ENCODE results near the gene MAPKAP1. TPM values are rescaled to one million over a fixed set of nuclear protein-coding genes. Genes with fewer than 3 reads are reported as not detected.

Gene MAPKAP1
- total and polyA plus RNA-seq, 2 of the 13 experiments (the other 11 are each of a cell fraction or from before 2014, with no cell fraction given), result 45.0 to 64.3 TPM

DNA sequence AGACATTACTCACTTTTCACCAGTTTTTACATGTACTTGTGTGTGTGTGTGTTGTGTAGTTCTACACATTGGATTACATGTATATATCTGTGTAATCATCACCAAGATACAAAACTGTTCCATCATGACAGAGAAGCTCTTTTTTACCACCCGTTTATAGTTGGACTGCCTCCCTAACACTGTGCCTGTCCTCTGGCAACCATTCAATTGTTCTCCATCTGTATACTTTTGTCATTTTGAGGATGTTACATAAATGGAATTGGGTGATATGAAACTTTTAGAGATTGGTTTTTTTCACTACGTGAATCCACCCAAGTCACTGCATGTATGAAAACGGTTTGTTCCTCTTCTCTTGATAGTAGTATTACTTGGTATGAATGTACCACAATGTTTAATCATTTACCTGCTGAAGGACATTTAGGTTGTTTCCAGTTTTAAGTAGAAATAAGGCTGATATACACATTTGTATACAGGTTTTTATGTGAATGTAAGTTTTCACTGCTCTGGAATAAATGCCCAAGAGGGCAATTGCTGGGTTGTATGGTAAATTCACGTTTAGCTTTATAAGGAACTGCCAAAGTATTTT is 126.2 kb downstream of the MAPKAP1 start (continued):
- TF ChIP-seq, protein P1, sequence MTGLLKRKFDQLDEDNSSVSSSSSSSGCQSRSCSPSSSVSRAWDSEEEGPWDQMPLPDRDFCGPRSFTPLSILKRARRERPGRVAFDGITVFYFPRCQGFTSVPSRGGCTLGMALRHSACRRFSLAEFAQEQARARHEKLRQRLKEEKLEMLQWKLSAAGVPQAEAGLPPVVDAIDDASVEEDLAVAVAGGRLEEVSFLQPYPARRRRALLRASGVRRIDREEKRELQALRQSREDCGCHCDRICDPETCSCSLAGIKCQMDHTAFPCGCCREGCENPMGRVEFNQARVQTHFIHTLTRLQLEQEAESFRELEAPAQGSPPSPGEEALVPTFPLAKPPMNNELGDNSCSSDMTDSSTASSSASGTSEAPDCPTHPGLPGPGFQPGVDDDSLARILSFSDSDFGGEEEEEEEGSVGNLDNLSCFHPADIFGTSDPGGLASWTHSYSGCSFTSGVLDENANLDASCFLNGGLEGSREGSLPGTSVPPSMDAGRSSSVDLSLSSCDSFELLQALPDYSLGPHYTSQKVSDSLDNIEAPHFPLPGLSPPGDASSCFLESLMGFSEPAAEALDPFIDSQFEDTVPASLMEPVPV (CRISPR knock-in tag; IDR thresholded peaks at IDR 0.05), result no peak
- TF ChIP-seq ZFP90 (CRISPR knock-in tag; IDR thresholded peaks at IDR 0.05; ENCODE audit: borderline replicate concordance) (no peak), SIX4 (CRISPR knock-in tag; IDR thresholded peaks at IDR 0.05) (no peak), ZNF564 (CRISPR knock-in tag; IDR thresholded peaks at IDR 0.05) (no peak), MLLT10 (CRISPR knock-in tag; IDR thresholded peaks at IDR 0.05) (no peak)

DNA sequence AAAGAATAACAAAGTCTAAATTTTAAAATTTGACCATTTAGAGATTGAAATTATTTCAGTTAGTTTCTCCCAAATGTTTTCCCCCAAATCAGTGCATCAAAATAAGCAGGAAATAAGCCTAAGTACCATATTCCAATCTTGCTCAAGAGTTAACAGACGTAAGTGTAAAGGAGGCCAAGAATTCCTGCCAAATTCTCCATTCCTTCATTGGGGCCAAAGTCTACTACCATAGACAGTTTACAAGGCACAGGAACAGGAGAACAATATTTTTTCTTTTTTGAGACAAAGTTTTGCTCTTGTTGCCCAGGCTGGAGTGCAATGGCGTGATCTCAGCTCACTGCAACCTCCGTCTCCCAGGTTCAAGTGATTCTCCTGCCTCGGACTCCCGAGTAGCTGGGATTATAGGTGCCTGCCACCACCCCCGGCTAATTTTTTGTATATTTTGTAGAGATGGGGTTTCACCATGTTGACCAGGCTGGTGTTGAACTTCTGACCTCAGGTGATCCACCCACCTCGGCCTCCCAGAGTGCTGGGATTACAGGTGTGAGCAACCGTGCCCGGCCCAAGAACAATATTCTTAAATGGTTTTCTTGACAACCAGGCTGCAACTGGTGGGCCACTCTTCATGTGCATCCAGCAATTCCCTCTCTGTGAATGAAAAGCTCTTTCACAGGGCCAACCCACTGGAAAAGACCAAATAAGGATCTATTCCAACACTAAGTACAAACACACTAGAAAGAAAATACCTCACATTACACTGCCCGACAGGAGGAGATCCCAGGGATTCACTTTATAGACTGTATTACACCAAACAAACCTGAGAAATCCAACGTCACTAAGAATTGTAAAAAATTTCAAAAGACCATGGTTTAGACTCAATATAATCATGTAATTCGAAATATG is 127.7 kb downstream of the MAPKAP1 start:
- no peak for DNase-seq (ENCODE audit: low spot score)
- Histone ChIP-seq H3K27me3 (ENCODE audit: control insufficient read depth in 1 of 2, insufficient read depth in 2 of 2, low read length in 2 of 2) (no peaks in the 10 kb centered on the region), H3K4me2 (ENCODE audit: low read depth, low read length) (no peak overlapping the region), H3K36me3 (replicated peaks in 1 of 2; ENCODE audit: control insufficient read depth in 1 of 2, insufficient read depth in 2 of 2, low read length in 2 of 2) (no peaks in the 10 kb centered on the region), H3K27ac (ENCODE audit: extremely low read length, insufficient read depth, low read length) (no peak overlapping the region), H2AFZ (ENCODE audit: low read length) (no peak overlapping the region), H3K79me2 (ENCODE audit: insufficient read depth, low read length) (no peaks in the 10 kb centered on the region), H3K4me1 (ENCODE audit: insufficient read depth, low read length) (peaks cover 8% of the 10 kb centered on the region), H3K9ac (ENCODE audit: insufficient read depth, low read depth, low read length) (no peak overlapping the region), H3K9me3 (ENCODE audit: low read length) (no peaks in the 10 kb centered on the region), H3K4me3 (replicated peaks in 1 of 3; ENCODE audit: insufficient read depth in 1 of 3, low read depth in 2 of 3, low read length in 3 of 3) (no peak overlapping the region), H4K20me1 (ENCODE audit: insufficient read depth, low read length) (no peaks in the 10 kb centered on the region)
- CTCF ChIA-PET (ENCODE audit: low intra/inter-chr PET ratio, low total read pairs), result no interaction called here
- POLR2A ChIA-PET, result no interaction called here
- no TSS peak for BruUV-seq (replicated peaks)
- no peak for ATAC-seq
- intact Hi-C loops (cut with micrococcal nuclease; ENCODE audit: unreplicated experiment) (no loop called here), in situ Hi-C loops (cut with HindIII; ENCODE audit: extremely low pct_ligation_motif_present, low pct_unique_long_range_greater_than_20kb) (no loop called here)
- no peak for TF ChIP-seq ZMYM4 (CRISPR knock-in tag; IDR thresholded peaks at IDR 0.05)
- no peak for TF ChIP-seq ZNF879 (CRISPR knock-in tag; IDR thresholded peaks at IDR 0.05)
- TF ChIP-seq ZFP36L2 (CRISPR knock-in tag; IDR thresholded peaks at IDR 0.05), result no peak
- TF ChIP-seq AKAP8 (CRISPR knock-in tag; IDR thresholded peaks at IDR 0.05), result no peak
- TF ChIP-seq PRPF4 (IDR thresholded peaks at IDR 0.05; ENCODE audit: low read depth, low read length, poor library complexity, severe bottlenecking), result no peak
- no peak for TF ChIP-seq ZNF121 (CRISPR knock-in tag; IDR thresholded peaks at IDR 0.05)
- 91% methylated on average over 12 of the region's 12 CpGs for WGBS (ENCODE audit: low lambda C conversion rate)
- no peak for FAIRE-seq

All from HepG2 (cell line).